Lower leg skin (tissue), 3 donors: ENCODE data around the gene ATF2.

Experiments
- POLR2A ChIP-seq, 2 donors: fragments of 450-650 bp; IDR thresholded peaks; one replicate each; pipeline ENCODE4 v1.6.1; 2016 to 2017; ENCODE audit warnings: antibody characterized with exemption in 2 of 2, mild to moderate bottlenecking in 1 of 2, moderate library complexity in 1 of 2
- TF ChIP-seq, protein P1 (sequence below), 3 donors: fragments of 450-650 bp; IDR thresholded peaks; one replicate each; pipeline ENCODE4 v1.5.1; 2016; ENCODE audit warnings: antibody characterized with exemption in 3 of 3, mild to moderate bottlenecking in 3 of 3, moderate library complexity in 2 of 3

- TF ChIP-seq, protein P1, sequence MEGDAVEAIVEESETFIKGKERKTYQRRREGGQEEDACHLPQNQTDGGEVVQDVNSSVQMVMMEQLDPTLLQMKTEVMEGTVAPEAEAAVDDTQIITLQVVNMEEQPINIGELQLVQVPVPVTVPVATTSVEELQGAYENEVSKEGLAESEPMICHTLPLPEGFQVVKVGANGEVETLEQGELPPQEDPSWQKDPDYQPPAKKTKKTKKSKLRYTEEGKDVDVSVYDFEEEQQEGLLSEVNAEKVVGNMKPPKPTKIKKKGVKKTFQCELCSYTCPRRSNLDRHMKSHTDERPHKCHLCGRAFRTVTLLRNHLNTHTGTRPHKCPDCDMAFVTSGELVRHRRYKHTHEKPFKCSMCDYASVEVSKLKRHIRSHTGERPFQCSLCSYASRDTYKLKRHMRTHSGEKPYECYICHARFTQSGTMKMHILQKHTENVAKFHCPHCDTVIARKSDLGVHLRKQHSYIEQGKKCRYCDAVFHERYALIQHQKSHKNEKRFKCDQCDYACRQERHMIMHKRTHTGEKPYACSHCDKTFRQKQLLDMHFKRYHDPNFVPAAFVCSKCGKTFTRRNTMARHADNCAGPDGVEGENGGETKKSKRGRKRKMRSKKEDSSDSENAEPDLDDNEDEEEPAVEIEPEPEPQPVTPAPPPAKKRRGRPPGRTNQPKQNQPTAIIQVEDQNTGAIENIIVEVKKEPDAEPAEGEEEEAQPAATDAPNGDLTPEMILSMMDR (IDR thresholded peaks at IDR 0.05), result no peak
- TF ChIP-seq POLR2A (IDR thresholded peaks at IDR 0.05), result no peak
These were observed 99.5 kb downstream of the ATF2 start for GRCh38 chr2:175068534-175068933.
